GM23338 (cell line): ENCODE results near the gene TBCC.

ENCODE experiments used
- CREB1 ChIP-seq: fragments of 250-450 bp; sonication (Bioruptor Pico); IDR thresholded peaks from 2 replicates; pipeline ENCODE4 v1.5.0; 2020; ENCODE audit warnings: low read depth, mild to moderate bottlenecking, moderate library complexity
- EZH2 ChIP-seq: fragments of 200-600 bp; sonication (generic); IDR thresholded peaks from one replicate; pipeline ENCODE4 v1.8.0; 2017; ENCODE audit warnings: antibody characterized with exemption, mild to moderate bottlenecking, low read depth; ENCODE audit not compliant: unreplicated experiment
- EZH2phosphoT487 ChIP-seq: fragments of 200-600 bp; sonication (generic); IDR thresholded peaks from one replicate; pipeline ENCODE4 v1.8.1; 2018; ENCODE audit warnings: antibody characterized with exemption; ENCODE audit not compliant: unreplicated experiment
- JUNB ChIP-seq: IDR thresholded peaks from one replicate; pipeline ENCODE4 v1.6.1; 2016; ENCODE audit warnings: antibody characterized with exemption; ENCODE audit not compliant: unreplicated experiment
- NANOG ChIP-seq: IDR thresholded peaks from 2 replicates; pipeline ENCODE4 v1.6.1; 2016; ENCODE audit warnings: antibody characterized with exemption, borderline replicate concordance
- POLR2AphosphoS5 ChIP-seq: IDR thresholded peaks from 2 replicates; pipeline ENCODE4 v1.6.1; 2016; ENCODE audit warnings: antibody characterized with exemption, low read depth
- STAT1 ChIP-seq: IDR thresholded peaks from one replicate; pipeline ENCODE4 v1.6.1; 2016; ENCODE audit warnings: antibody characterized with exemption; ENCODE audit not compliant: unreplicated experiment
- ZNF114 ChIP-seq: fragments of 250-450 bp; sonication (Bioruptor Pico); IDR thresholded peaks from 2 replicates; pipeline ENCODE4 v1.5.0; 2020; ENCODE audit warnings: mild to moderate bottlenecking, moderate library complexity
- ZNF331 ChIP-seq: fragments of 250-450 bp; sonication (Bioruptor Pico); IDR thresholded peaks from 2 replicates; pipeline ENCODE4 v1.5.0; 2020; ENCODE audit warnings: low read depth, mild to moderate bottlenecking, moderate library complexity
- TF ChIP-seq, protein P1 (sequence below), 2 experiments: fragments of 200-600 bp in 1 of 2; sonication (generic) in 1 of 2; conservative IDR thresholded peaks; 2 replicates each; pipeline versions ENCODE4 v1.5.1 to v1.6.1; 2016 to 2017; ENCODE audit warnings: antibody characterized with exemption in 2 of 2, low read depth in 2 of 2, mild to moderate bottlenecking in 2 of 2, moderate library complexity in 1 of 2
- TF ChIP-seq, protein P2 (sequence below): IDR thresholded peaks from one replicate; pipeline ENCODE4 v1.6.1; 2018; ENCODE audit warnings: antibody characterized with exemption; ENCODE audit not compliant: unreplicated experiment
- TF ChIP-seq, protein P3 (sequence below): IDR thresholded peaks from 2 replicates; pipeline ENCODE4 v1.6.1; 2016; ENCODE audit warnings: antibody characterized with exemption
- TF ChIP-seq, protein P4 (sequence below): fragments of 250-450 bp; sonication (Bioruptor Pico); IDR thresholded peaks from 2 replicates; pipeline ENCODE4 v1.5.0; 2020; ENCODE audit warnings: mild to moderate bottlenecking, moderate library complexity

DNA sequence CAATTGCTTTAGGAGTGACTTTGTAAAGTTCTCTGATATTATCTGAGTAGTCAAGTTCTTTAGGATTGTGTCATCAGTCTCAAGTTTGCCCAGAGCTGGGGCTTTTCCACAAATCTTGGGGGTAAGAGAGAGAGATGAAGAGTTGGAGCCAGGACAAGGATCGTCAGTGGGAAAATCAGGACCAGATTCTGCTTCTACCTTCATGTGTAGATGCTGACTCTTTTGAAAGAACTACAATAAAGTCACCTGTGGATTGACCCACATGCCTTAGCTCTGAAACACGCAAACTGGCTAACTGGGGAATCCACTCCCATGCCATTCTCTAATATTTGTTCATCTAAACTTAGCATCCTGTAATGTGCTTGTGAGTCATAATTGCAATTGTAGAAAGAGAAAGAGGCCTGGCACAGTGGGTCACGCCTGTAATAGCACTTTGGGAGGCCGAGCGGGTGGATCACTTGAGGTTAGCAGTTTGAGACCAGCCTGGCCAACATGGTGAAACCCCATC is 20.3 kb upstream of the TBCC start:
- TF ChIP-seq, protein P1, sequence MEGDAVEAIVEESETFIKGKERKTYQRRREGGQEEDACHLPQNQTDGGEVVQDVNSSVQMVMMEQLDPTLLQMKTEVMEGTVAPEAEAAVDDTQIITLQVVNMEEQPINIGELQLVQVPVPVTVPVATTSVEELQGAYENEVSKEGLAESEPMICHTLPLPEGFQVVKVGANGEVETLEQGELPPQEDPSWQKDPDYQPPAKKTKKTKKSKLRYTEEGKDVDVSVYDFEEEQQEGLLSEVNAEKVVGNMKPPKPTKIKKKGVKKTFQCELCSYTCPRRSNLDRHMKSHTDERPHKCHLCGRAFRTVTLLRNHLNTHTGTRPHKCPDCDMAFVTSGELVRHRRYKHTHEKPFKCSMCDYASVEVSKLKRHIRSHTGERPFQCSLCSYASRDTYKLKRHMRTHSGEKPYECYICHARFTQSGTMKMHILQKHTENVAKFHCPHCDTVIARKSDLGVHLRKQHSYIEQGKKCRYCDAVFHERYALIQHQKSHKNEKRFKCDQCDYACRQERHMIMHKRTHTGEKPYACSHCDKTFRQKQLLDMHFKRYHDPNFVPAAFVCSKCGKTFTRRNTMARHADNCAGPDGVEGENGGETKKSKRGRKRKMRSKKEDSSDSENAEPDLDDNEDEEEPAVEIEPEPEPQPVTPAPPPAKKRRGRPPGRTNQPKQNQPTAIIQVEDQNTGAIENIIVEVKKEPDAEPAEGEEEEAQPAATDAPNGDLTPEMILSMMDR (conservative IDR thresholded peaks at IDR 0.05; ENCODE audit: low read depth in 2 of 2): no peak
- TF ChIP-seq POLR2AphosphoS5: no peak
- TF ChIP-seq, protein P2, sequence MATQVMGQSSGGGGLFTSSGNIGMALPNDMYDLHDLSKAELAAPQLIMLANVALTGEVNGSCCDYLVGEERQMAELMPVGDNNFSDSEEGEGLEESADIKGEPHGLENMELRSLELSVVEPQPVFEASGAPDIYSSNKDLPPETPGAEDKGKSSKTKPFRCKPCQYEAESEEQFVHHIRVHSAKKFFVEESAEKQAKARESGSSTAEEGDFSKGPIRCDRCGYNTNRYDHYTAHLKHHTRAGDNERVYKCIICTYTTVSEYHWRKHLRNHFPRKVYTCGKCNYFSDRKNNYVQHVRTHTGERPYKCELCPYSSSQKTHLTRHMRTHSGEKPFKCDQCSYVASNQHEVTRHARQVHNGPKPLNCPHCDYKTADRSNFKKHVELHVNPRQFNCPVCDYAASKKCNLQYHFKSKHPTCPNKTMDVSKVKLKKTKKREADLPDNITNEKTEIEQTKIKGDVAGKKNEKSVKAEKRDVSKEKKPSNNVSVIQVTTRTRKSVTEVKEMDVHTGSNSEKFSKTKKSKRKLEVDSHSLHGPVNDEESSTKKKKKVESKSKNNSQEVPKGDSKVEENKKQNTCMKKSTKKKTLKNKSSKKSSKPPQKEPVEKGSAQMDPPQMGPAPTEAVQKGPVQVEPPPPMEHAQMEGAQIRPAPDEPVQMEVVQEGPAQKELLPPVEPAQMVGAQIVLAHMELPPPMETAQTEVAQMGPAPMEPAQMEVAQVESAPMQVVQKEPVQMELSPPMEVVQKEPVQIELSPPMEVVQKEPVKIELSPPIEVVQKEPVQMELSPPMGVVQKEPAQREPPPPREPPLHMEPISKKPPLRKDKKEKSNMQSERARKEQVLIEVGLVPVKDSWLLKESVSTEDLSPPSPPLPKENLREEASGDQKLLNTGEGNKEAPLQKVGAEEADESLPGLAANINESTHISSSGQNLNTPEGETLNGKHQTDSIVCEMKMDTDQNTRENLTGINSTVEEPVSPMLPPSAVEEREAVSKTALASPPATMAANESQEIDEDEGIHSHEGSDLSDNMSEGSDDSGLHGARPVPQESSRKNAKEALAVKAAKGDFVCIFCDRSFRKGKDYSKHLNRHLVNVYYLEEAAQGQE: no peak
- no peak for TF ChIP-seq JUNB
- no peak for TF ChIP-seq EZH2phosphoT487
- TF ChIP-seq STAT1: no peak
- TF ChIP-seq EZH2: no peak
- TF ChIP-seq, protein P3, sequence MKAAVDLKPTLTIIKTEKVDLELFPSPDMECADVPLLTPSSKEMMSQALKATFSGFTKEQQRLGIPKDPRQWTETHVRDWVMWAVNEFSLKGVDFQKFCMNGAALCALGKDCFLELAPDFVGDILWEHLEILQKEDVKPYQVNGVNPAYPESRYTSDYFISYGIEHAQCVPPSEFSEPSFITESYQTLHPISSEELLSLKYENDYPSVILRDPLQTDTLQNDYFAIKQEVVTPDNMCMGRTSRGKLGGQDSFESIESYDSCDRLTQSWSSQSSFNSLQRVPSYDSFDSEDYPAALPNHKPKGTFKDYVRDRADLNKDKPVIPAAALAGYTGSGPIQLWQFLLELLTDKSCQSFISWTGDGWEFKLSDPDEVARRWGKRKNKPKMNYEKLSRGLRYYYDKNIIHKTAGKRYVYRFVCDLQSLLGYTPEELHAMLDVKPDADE: no peak
- TF ChIP-seq CREB1 (CRISPR knock-in tag): no peak
- TF ChIP-seq ZNF331: no peak
- TF ChIP-seq, protein P4, sequence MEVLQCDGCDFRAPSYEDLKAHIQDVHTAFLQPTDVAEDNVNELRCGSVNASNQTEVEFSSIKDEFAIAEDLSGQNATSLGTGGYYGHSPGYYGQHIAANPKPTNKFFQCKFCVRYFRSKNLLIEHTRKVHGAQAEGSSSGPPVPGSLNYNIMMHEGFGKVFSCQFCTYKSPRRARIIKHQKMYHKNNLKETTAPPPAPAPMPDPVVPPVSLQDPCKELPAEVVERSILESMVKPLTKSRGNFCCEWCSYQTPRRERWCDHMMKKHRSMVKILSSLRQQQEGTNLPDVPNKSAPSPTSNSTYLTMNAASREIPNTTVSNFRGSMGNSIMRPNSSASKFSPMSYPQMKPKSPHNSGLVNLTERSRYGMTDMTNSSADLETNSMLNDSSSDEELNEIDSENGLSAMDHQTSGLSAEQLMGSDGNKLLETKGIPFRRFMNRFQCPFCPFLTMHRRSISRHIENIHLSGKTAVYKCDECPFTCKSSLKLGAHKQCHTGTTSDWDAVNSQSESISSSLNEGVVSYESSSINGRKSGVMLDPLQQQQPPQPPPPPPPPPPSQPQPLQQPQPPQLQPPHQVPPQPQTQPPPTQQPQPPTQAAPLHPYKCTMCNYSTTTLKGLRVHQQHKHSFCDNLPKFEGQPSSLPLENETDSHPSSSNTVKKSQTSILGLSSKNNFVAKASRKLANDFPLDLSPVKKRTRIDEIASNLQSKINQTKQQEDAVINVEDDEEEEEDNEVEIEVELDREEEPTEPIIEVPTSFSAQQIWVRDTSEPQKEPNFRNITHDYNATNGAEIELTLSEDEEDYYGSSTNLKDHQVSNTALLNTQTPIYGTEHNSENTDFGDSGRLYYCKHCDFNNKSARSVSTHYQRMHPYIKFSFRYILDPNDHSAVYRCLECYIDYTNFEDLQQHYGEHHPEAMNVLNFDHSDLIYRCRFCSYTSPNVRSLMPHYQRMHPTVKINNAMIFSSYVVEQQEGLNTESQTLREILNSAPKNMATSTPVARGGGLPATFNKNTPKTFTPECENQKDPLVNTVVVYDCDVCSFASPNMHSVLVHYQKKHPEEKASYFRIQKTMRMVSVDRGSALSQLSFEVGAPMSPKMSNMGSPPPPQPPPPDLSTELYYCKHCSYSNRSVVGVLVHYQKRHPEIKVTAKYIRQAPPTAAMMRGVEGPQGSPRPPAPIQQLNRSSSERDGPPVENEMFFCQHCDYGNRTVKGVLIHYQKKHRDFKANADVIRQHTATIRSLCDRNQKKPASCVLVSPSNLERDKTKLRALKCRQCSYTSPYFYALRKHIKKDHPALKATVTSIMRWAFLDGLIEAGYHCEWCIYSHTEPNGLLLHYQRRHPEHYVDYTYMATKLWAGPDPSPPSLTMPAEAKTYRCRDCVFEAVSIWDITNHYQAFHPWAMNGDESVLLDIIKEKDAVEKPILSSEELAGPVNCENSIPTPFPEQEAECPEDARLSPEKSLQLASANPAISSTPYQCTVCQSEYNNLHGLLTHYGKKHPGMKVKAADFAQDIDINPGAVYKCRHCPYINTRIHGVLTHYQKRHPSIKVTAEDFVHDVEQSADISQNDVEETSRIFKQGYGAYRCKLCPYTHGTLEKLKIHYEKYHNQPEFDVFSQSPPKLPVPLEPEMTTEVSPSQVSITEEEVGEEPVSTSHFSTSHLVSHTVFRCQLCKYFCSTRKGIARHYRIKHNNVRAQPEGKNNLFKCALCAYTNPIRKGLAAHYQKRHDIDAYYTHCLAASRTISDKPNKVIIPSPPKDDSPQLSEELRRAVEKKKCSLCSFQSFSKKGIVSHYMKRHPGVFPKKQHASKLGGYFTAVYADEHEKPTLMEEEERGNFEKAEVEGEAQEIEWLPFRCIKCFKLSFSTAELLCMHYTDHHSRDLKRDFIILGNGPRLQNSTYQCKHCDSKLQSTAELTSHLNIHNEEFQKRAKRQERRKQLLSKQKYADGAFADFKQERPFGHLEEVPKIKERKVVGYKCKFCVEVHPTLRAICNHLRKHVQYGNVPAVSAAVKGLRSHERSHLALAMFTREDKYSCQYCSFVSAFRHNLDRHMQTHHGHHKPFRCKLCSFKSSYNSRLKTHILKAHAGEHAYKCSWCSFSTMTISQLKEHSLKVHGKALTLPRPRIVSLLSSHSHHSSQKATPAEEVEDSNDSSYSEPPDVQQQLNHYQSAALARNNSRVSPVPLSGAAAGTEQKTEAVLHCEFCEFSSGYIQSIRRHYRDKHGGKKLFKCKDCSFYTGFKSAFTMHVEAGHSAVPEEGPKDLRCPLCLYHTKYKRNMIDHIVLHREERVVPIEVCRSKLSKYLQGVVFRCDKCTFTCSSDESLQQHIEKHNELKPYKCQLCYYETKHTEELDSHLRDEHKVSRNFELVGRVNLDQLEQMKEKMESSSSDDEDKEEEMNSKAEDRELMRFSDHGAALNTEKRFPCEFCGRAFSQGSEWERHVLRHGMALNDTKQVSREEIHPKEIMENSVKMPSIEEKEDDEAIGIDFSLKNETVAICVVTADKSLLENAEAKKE: no peak
- no peak for TF ChIP-seq NANOG
- TF ChIP-seq ZNF114 (CRISPR knock-in tag): no peak
